Neural progenitor cell (in vitro differentiated cells): ENCODE results near the gene UNC13D. TPM values are rescaled to one million over a fixed set of nuclear protein-coding genes. Genes with fewer than 3 reads are reported as not detected.

Experiments used
- DNase-seq: peaks from one replicate; pipeline ENCODE4 v3.0.0-alpha.2; 2016; ENCODE audit warnings: low spot score
- H2AFZ ChIP-seq: fragments of 200-600 bp; sonication (generic); replicated peaks from 2 replicates; pipeline ENCODE4 v1.6.1; 2016; ENCODE audit warnings: antibody characterized with exemption
- H3F3A ChIP-seq: fragments of 200-600 bp; sonication (generic); 2 replicates; pipeline ENCODE4 v1.6.1; 2016; ENCODE audit warnings: antibody characterized with exemption, low read depth
- H3K27ac ChIP-seq: fragments of 200-600 bp; sonication (generic); 2 replicates; pipeline ENCODE4 v1.5.1; 2016; ENCODE audit warnings: mild to moderate bottlenecking
- H3K27me3 ChIP-seq: fragments of 200-600 bp; sonication (generic); 2 replicates; pipeline ENCODE4 v1.6.1; 2016; ENCODE audit warnings: mild to moderate bottlenecking, moderate library complexity
- H3K36me3 ChIP-seq: fragments of 200-600 bp; sonication (generic); 2 replicates; pipeline ENCODE4 v1.5.1; 2016
- H3K4me1 ChIP-seq: fragments of 200-600 bp; sonication (generic); 2 replicates; pipeline ENCODE4 v1.6.1; 2016; ENCODE audit warnings: mixed run types
- H3K4me2 ChIP-seq: fragments of 200-600 bp; sonication (generic); 2 replicates; pipeline ENCODE4 v1.6.1; 2016
- H3K4me3 ChIP-seq: fragments of 200-600 bp; sonication (generic); 2 replicates; pipeline ENCODE4 v1.5.1; 2016
- H3K79me2 ChIP-seq: fragments of 200-600 bp; sonication (generic); 2 replicates; pipeline ENCODE4 v1.6.1; 2016; ENCODE audit warnings: low read depth
- H3K9ac ChIP-seq: fragments of 200-600 bp; sonication (generic); 2 replicates; pipeline ENCODE4 v1.6.1; 2016
- H3K9me3 ChIP-seq: fragments of 200-600 bp; sonication (generic); 2 replicates; pipeline ENCODE4 v1.5.1; 2016; ENCODE audit warnings: low read depth
- H4K20me1 ChIP-seq: fragments of 200-600 bp; sonication (generic); 2 replicates; pipeline ENCODE4 v1.6.1; 2016; ENCODE audit warnings: low read depth
- H3K27ac Mint-ChIP-seq: 3 replicates; pipeline ENCODE4 v1.8.0; 2021; ENCODE audit warnings: mixed read lengths
- H3K27me3 Mint-ChIP-seq: 2 replicates; pipeline ENCODE4 v1.8.0; 2022; ENCODE audit warnings: low read depth, mild to moderate bottlenecking, inconsistent platforms, moderate library complexity, mixed read lengths; ENCODE audit not compliant: insufficient read depth
- H3K36me3 Mint-ChIP-seq: 3 replicates; pipeline ENCODE4 v1.8.0; 2021; ENCODE audit warnings: mixed read lengths
- H3K4me1 Mint-ChIP-seq: 3 replicates; pipeline ENCODE4 v1.8.0; 2021; ENCODE audit warnings: mixed read lengths
- H3K4me3 Mint-ChIP-seq: 3 replicates; pipeline ENCODE4 v1.8.0; 2021; ENCODE audit warnings: mild to moderate bottlenecking, moderate library complexity, mixed read lengths
- H3K9me3 Mint-ChIP-seq: 3 replicates; pipeline ENCODE4 v1.8.0; 2020; ENCODE audit warnings: mixed read lengths
- EZH2 ChIP-seq: fragments of 200-600 bp; sonication (generic); IDR thresholded peaks from 2 replicates; pipeline ENCODE4 v1.6.1; 2017; ENCODE audit warnings: antibody characterized with exemption, mild to moderate bottlenecking, moderate library complexity
- EZH2phosphoT487 ChIP-seq: fragments of 200-600 bp; sonication (generic); IDR thresholded peaks from 2 replicates; pipeline ENCODE4 v1.6.1; 2017; ENCODE audit warnings: antibody characterized with exemption
- total RNA-seq: library from RNA; depleted of rRNA; stranded (reverse); fragments of >200 nt; gene quantifications from 2 replicates; pipeline ENCODE4 v1.2.3, GENCODE V29; 2015; ENCODE audit warnings: low replicate concordance
- TF ChIP-seq, protein P1 (sequence below): fragments of 200-600 bp; sonication (generic); IDR thresholded peaks from 2 replicates; pipeline ENCODE4 v1.5.1; 2017; ENCODE audit warnings: antibody characterized with exemption, mild to moderate bottlenecking

Gene UNC13D
- total RNA-seq, 1 donor from 2014 or later, result 0.09 TPM

DNA sequence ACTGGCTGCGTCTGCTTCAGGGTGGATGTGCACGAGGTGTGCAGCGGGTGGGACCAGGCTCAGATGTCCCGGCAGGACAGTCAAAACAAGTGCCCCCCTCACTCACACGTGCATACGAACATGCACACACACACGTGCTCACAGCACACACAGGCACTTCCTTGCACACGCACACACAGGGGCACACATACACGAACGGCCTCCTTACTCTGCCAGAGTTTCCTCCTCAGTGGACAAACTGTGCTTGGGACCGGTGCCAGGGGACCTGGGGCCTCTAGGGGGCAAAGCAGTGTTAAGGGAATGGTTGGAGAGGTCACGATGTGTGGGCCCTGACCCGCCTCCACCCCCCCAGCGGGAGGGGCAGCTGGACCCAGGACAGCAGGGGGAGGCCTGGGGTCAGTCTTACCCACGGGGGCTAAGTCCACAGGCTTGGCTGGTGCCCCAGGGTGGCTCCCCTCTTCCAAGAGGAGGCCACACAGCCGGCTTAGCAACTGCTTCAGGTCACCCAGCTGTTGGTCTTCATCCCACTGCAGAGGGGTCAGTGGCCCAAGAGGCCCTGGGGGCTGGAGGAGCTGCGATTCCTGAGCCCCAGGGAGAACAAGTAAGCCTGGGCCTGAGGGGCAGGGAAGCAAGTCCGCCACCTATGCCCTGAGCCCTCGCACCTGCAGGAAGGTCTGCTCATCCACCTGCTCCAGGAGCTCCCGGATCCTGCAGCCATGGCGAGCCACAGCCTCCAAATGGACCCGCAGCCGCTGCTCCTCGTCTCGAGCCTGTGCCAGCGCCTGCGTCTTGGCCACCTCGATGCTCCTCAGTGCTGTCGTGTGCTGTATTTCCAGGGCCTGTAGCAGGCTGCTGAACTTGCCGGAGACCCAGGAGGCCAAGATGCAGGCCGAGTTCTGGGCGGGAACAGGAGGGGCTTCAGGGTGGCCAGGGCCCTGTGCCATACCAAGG is 47.7 kb upstream of the UNC13D start:
- peaks cover 35% of the 10 kb centered on the region for H3K4me1 Mint-ChIP-seq
- Histone ChIP-seq H3K9me3 (no peaks in the 10 kb centered on the region), H3K36me3 (no peaks in the 10 kb centered on the region), H3K27me3 (no peaks in the 10 kb centered on the region), H3F3A (no peaks in the 10 kb centered on the region), H3K79me2 (peaks cover 26% of the 10 kb centered on the region), H3K4me1 (peaks cover 12% of the 10 kb centered on the region), H3K4me2 (no peak overlapping the region), H3K9ac (no peak overlapping the region), H4K20me1 (peaks cover 11% of the 10 kb centered on the region), H3K27ac (no peak overlapping the region), H2AFZ (no peak overlapping the region), H3K4me3 (no peak overlapping the region)
- DNase-seq, result no peak
- no peaks in the 10 kb centered on the region for H3K9me3 Mint-ChIP-seq
- peak overlapping the region; percentile 72 for H3K27ac Mint-ChIP-seq
- TF ChIP-seq EZH2 (no peak), EZH2phosphoT487 (no peak)
- TF ChIP-seq, protein P1, sequence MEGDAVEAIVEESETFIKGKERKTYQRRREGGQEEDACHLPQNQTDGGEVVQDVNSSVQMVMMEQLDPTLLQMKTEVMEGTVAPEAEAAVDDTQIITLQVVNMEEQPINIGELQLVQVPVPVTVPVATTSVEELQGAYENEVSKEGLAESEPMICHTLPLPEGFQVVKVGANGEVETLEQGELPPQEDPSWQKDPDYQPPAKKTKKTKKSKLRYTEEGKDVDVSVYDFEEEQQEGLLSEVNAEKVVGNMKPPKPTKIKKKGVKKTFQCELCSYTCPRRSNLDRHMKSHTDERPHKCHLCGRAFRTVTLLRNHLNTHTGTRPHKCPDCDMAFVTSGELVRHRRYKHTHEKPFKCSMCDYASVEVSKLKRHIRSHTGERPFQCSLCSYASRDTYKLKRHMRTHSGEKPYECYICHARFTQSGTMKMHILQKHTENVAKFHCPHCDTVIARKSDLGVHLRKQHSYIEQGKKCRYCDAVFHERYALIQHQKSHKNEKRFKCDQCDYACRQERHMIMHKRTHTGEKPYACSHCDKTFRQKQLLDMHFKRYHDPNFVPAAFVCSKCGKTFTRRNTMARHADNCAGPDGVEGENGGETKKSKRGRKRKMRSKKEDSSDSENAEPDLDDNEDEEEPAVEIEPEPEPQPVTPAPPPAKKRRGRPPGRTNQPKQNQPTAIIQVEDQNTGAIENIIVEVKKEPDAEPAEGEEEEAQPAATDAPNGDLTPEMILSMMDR, result no peak
- no peak overlapping the region for H3K4me3 Mint-ChIP-seq
- peaks cover 7% of the 10 kb centered on the region for H3K27me3 Mint-ChIP-seq
- H3K36me3 Mint-ChIP-seq, result peaks cover 8% of the 10 kb centered on the region

DNA sequence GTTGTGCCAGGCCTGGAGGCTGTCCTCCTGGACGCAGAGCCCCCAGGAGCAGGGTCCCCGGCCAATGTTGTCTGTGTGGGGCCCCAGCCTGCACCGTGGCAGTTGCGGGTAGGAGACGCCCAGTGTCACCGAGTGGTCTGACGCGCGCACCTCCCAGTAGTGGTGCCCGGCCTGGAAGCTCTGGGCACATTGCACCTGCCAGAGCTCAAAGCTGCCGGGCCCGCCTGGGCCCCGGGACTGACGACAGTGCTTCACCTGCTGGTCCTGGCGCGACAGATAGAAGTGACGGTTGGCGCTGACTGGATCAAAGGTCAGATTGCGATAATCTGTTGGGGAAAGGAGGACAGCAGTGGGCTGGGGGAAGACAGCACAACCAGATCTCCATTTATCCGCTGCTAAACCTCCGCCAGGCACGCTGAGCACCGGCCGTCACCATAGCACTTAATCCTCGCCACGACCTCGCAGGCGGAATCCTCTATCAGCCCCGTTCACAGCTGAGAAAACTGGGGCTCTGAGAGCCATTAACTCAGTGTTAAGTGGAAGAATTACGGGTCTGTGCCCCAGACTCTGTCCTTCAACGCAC is 46.9 kb upstream of the UNC13D start:
- H3F3A ChIP-seq, result no peaks in the 10 kb centered on the region
- H3K27ac ChIP-seq, result no peak overlapping the region
- TF ChIP-seq, protein P1, result no peak
- no peak for TF ChIP-seq EZH2phosphoT487
- no peak for TF ChIP-seq EZH2
- peaks cover 11% of the 10 kb centered on the region for H4K20me1 ChIP-seq
- H3K4me2 ChIP-seq, result no peak overlapping the region
- H3K4me3 Mint-ChIP-seq, result no peak overlapping the region
- H3K4me3 ChIP-seq, result no peak overlapping the region
- H3K27me3 ChIP-seq, result no peaks in the 10 kb centered on the region
- H3K9ac ChIP-seq, result no peak overlapping the region
- no peaks in the 10 kb centered on the region for H3K36me3 ChIP-seq
- H3K36me3 Mint-ChIP-seq, result peaks cover 8% of the 10 kb centered on the region
- H3K9me3 Mint-ChIP-seq, result no peaks in the 10 kb centered on the region
- H3K27me3 Mint-ChIP-seq, result peaks cover 8% of the 10 kb centered on the region
- no peak overlapping the region for H2AFZ ChIP-seq
- peak overlapping the region; percentile 72 for H3K27ac Mint-ChIP-seq
- peaks cover 25% of the 10 kb centered on the region for H3K79me2 ChIP-seq
- no peaks in the 10 kb centered on the region for H3K9me3 ChIP-seq
- peaks cover 35% of the 10 kb centered on the region for H3K4me1 Mint-ChIP-seq
- peak; percentile 25 for DNase-seq
- peaks cover 12% of the 10 kb centered on the region for H3K4me1 ChIP-seq

DNA sequence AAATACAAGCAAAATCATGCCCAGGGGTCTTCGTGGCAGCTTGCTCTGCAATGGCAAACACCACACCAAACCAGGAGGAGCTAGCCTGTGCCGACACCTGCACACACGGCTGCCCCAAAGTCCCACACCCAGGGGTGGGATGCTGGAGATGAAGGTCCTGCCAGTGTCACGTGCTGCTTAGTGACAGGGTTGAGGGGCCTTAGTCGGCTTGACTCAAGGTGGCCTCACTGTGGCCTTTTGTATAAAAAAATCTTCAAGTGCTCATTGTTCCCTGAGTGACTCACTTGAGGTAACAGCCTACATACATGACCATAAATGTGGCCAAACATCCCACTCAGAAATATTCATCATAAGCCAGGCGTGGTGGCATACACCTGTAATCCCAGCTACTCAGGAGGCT is 45.2 kb upstream of the UNC13D start:
- Histone ChIP-seq H3K4me3 (no peak overlapping the region), H3K9ac (no peak overlapping the region), H3K36me3 (no peaks in the 10 kb centered on the region), H3F3A (no peaks in the 10 kb centered on the region), H3K79me2 (peaks cover 8% of the 10 kb centered on the region), H3K9me3 (no peaks in the 10 kb centered on the region), H3K4me1 (no peaks in the 10 kb centered on the region), H3K27ac (no peak overlapping the region), H3K27me3 (no peaks in the 10 kb centered on the region), H4K20me1 (peaks cover 7% of the 10 kb centered on the region), H2AFZ (no peak overlapping the region), H3K4me2 (no peak overlapping the region)
- Mint-ChIP-seq H3K4me1 (peaks cover 26% of the 10 kb centered on the region), H3K27me3 (peaks cover 11% of the 10 kb centered on the region), H3K4me3 (no peak overlapping the region), H3K36me3 (peaks cover 8% of the 10 kb centered on the region), H3K27ac (no peak overlapping the region), H3K9me3 (no peaks in the 10 kb centered on the region)
- TF ChIP-seq EZH2phosphoT487, result no peak
- TF ChIP-seq, protein P1, result no peak
- no peak for TF ChIP-seq EZH2
- DNase-seq, result no peak
